GM13977 (cell line): ENCODE results near the gene PCDH9.

Experiments
- DNase-seq: peaks from one replicate; pipeline ENCODE4 v3.0.0; 2012; ENCODE audit warnings: low spot score
- CTCF ChIP-seq: IDR thresholded peaks from 2 replicates; pipeline ENCODE4 v1.5.1; 2012; ENCODE audit warnings: mild to moderate bottlenecking, control low read depth; ENCODE audit not compliant: insufficient read depth; ENCODE audit errors: extremely low read depth, missing control alignments
- in situ Hi-C: fragments of 300-500 bp; cut with MboI; formaldehyde crosslinking; loops from one replicate; pipeline ENCODE4 v1.12.0; 2022; ENCODE audit warnings: low sequenced_read_pairs, low pct_unique_long_range_greater_than_20kb, mixed read lengths, inconsistent platforms; ENCODE audit not compliant: unreplicated experiment

Gene PCDH9

GRCh38 chr13:67197704-67198103 lies 32.4 kb downstream of the PCDH9 start:
- TF ChIP-seq CTCF: no peak
- DNase-seq: no peak
- in situ Hi-C loops: no loop called here

GRCh38 chr13:67193979-67194378 lies 36.2 kb downstream of the PCDH9 start:
- no peak for TF ChIP-seq CTCF
- in situ Hi-C loops: no loop called here
- no peak for DNase-seq

- DNase-seq: no peak
- in situ Hi-C loops: no loop called here
- no peak for TF ChIP-seq CTCF
Measured at GRCh38 chr13:67192751-67193150, 37.4 kb downstream of the PCDH9 start.

GRCh38 chr13:67186995-67187569 lies 43.1 kb downstream of the PCDH9 start:
- no peak for TF ChIP-seq CTCF
- in situ Hi-C loops: no loop called here
- DNase-seq: no peak

GRCh38 chr13:67184247-67184646 lies 45.9 kb downstream of the PCDH9 start:
- no peak for DNase-seq
- in situ Hi-C loops: no loop called here
- no peak for TF ChIP-seq CTCF

GRCh38 chr13:67183151-67183550 lies 47.0 kb downstream of the PCDH9 start:
- in situ Hi-C loops: no loop called here
- TF ChIP-seq CTCF: no peak
- DNase-seq: no peak
